COLO668 (cell line): ENCODE measurements around the gene SLC7A11.

ENCODE experiments used
- DNase-seq: peaks from one replicate; lab custom pipeline; 2025; ENCODE audit not compliant: unreplicated experiment; lab: John Stamatoyannopoulos, UW

The SLC7A11 gene

DNA sequence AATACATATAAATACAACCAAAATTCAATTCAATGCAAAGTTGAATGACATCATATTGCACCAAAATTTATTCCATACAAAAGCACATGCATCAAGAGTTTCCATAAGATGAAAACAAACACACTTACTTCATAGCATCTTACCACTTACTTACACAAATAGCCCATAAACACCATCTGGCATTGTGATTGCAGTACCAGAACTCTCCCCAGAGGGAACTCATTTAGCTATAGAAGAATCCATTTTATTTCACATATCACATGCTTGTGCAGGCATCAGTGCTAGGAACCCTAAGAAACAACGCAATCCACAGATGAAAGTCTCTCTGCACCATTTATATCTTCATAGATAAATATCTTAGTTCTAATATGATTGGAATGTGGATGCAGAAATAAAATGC lies 77.9 kb downstream of the SLC7A11 start:
- DNase-seq = no peak

DNA sequence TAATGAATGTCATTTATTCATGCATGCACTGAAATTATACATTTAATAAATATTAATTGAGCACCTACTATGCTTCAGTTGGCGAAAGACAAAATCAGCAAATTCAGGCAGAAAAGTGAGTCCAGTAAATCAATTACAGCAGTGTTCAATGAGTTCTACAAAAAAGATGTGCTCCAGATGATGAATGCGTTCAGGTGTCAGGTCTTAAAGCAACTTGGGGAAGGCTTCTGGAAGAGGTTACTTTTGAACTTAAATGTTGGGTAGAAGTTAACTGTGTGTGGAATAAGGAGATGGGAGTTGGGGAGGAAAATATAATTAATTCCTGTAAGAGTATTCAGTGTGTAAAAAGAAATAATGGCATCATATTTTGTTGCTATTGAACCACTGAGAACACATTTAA lies 79.0 kb downstream of the SLC7A11 start:
- no peak for DNase-seq

DNA sequence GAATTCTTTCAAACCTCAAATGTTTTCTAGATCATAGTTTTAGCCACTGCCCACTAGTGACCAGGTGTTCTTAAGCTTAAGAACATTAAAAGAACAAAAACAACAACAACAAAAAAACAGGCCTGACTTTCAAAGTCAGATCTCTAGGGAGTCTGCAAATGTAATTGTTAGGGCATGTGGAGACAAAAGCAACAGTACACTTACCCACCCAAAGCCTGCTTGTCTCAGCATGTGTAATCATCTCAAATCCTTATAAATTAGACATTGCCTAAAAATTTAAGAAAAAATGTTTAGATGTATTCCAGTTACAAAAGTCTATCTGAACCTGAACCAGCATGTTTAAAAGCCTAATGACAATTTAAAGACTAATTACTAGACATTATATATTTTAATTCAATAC lies 79.9 kb downstream of the SLC7A11 start:
- DNase-seq = no peak

GRCh38 chr4:138161351-138161750 lies 80.8 kb downstream of the SLC7A11 start:
- no peak for DNase-seq

DNA sequence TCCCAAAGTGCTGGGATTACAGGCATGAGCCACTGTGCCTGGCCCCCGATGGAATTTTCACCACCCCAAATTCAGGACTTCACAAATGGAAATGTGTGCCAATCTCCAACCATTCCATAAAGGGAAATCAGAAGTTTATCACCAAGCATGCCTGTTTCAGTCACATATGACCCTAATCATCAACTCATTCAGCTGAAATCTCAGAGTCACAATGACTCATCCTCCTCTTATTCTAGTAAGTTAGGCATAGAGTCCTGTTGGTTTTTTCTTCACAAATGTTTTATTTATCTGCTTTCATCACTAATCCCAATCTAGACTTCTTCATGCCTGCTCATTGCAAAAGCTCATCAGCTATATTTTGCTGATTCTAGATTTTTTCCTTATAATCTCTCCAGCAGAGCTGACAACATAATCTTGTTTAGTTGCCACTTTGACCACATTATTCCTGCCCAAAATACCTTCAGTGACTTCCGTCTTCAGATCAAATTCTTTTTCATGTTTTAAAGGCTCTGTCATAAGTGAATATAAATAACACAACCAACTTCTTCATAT lies 83.3 kb downstream of the SLC7A11 start:
- no peak for DNase-seq

GRCh38 chr4:138140879-138141278 lies 101.3 kb downstream of the SLC7A11 start:
- no peak for DNase-seq

GRCh38 chr4:138138774-138139173 lies 103.4 kb downstream of the SLC7A11 start:
- DNase-seq = no peak

DNA sequence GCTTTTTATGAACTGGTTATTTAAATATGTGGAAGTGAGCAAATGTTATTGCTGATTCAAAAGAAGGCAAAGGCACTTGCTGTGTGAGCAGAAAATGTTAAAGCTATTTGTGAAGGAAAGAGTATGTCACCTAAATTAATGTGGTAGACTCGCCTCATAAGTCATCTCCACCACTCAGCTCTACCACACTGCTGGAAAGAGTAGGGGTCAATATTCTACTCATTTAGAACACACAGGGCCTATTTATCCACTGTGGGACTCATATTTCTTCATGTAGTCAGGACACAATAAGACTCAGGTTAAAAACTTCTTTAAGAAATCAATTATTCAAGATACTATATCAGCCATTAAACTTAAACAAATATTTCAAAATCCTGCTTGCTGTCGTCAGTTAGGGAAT lies 106.5 kb downstream of the SLC7A11 start:
- DNase-seq = no peak

DNA sequence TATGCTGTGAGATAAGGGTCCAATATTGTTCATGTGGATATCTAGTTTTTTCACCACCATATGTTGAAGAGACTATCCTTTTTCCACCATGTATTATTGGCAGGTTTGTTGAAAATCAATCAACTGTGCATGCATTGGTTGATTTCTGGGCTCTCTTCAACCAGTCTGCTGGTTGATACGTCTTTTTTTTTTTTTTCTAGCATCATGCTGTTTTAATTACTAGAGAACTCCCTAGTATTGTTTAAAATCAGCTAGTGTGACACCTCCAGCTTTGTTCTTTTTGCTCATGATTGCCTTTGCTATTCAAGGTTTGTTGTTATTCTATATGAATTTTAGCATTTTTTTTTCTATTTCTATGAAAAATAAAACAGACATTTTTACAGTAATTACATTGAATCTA lies 123.9 kb downstream of the SLC7A11 start:
- no peak for DNase-seq

DNA sequence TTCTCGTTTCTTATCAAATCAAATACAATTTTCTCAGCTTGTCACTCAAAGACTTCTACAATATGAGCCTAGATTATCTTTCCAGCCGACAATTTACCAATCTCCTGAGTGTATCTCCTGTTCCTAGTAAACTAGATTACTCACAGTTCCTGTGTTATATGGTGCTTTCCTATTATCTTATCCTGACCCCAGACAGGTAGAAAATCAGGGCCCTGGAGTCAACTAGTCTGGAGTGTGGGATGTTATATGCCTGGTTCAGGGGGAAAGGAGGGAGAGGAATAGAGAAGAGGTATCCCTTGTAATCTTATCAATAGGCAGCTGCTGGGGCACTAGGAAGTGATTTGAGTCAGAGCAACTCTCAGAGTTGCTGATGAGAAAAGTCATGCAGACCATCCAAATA lies 127.1 kb downstream of the SLC7A11 start:
- no peak for DNase-seq

DNA sequence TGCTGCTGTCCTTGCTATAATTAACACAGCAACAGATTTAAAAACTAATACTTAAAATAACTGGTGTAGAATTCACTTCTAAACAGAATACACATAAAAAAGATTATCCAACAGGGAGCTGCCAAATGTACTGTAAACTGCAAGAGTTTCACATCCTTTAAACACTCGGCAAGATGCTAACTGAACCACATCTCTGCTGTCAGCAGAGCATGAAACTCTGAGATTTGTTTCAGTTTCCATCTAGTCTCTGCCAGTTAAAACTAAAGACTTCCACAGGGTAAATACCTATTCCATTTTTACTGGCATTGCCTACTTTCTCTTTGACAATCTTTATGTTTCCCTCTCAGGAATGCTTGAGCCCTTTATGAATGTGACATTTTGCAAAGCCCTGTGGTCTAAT lies 127.7 kb downstream of the SLC7A11 start:
- no peak for DNase-seq
